GM12865 (cell line): ENCODE measurements around the gene SLCO3A1.

Experiments
- DNase-seq: peaks from one replicate; pipeline ENCODE4 v3.0.0; 2010; ENCODE audit warnings: low read depth
- H3K4me3 ChIP-seq: 2 replicates; pipeline ENCODE4 v1.5.1; 2011; ENCODE audit warnings: mild to moderate bottlenecking, low read depth, low read length, control low read depth
- CTCF ChIP-seq: IDR thresholded peaks from 2 replicates; pipeline ENCODE4 v1.5.1; 2011; ENCODE audit warnings: low read length, control low read depth, low read depth, inconsistent platforms; ENCODE audit not compliant: insufficient read depth; ENCODE audit errors: missing control alignments

SLCO3A1 gene

GRCh38 chr15:92184679-92185230, 331.2 kb downstream of the SLCO3A1 start:
- no peak overlapping the region for H3K4me3 ChIP-seq
- TF ChIP-seq CTCF: no peak
- DNase-seq: no peak

- DNase-seq: no peak
- H3K4me3 ChIP-seq: no peak overlapping the region
- TF ChIP-seq CTCF: no peak
These were observed 334.5 kb downstream of the SLCO3A1 start for GRCh38 chr15:92187975-92188374.

- H3K4me3 ChIP-seq: no peak overlapping the region
- no peak for DNase-seq
- no peak for TF ChIP-seq CTCF
These were observed 335.7 kb downstream of the SLCO3A1 start for GRCh38 chr15:92189166-92189565.

GRCh38 chr15:92195241-92195640, 341.7 kb downstream of the SLCO3A1 start:
- no peak for DNase-seq
- H3K4me3 ChIP-seq: no peak overlapping the region
- no peak for TF ChIP-seq CTCF

GRCh38 chr15:92196342-92196741, 342.8 kb downstream of the SLCO3A1 start:
- no peak for TF ChIP-seq CTCF
- DNase-seq: no peak

GRCh38 chr15:92197746-92198145, 344.2 kb downstream of the SLCO3A1 start:
- no peak for TF ChIP-seq CTCF
- no peak overlapping the region for H3K4me3 ChIP-seq
- no peak for DNase-seq

More at GRCh38 chr15:92196342-92196741, 342.8 kb downstream of the SLCO3A1 start:
- no peak overlapping the region for H3K4me3 ChIP-seq

GRCh38 chr15:92200891-92201290, 347.4 kb downstream of the SLCO3A1 start:
- H3K4me3 ChIP-seq: no peak overlapping the region
- no peak for DNase-seq
- no peak for TF ChIP-seq CTCF
